ENCODE data around the gene TIMP4.

TIMP4 gene

DNA sequence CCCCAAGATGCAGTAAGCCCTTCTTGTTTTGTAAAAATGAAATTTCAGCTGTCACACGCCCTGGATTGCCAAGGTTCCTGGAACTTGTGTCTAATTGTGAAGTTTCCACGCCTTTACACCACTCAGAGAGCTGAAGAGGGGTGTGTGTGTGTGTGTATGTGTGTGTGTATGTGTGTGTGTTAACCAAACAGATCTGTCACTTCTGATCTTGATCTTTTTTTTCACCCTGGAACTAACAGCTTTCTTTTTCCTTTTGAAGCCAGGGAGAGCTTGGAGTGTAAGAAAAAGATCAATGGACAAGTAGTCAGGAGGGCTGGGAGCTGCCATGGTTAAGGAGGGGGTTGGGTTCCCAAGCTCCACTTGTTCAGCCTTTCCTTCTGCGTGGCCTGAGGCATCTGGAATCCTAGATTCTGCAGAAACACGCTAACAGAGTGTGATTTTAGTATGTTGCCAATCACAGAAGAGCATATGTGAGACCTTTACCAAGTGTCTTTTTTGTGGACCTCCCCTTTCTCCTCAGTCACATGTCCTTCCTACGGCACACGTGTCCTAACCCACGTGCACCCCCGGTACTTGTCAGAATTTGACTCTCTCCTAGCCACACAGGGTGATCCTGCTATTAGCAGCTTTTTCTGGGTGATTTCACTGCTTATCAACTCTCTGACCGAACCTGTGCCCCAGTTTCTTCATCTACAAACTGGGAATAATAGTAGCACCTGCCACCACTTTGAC lies 11.5 kb downstream of the TIMP4 start:
- no peak for DNase-seq (ENCODE audit: low spot score)

DNA sequence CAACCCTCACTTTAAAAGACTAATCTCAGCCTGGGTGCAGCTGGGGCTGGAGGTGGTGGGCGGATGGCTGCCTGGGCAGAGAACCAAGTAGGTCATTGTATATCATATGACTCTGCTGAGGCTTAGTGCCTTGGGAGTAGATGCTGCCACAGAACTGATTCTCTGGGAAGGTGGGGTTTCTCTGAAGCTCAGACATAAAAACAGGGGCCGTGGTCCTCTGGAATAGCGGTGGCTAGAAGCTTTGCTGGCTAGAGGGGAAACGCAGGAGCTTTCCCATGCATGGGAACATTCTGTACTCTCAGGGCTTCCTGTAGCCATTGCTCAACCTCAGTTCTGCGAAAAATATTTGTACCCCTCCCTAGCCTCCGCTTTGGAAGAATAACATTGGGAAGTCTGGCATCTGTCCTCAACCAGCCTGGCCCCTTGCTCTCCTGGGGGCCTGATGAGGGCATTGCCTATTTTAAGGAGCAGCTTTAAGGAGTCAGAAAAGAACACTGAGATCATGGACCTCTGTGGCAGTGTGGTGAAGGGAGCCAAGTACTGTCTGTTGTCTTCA lies 14.7 kb downstream of the TIMP4 start:
- DNase-seq (ENCODE audit: low spot score), result no peak

DNA sequence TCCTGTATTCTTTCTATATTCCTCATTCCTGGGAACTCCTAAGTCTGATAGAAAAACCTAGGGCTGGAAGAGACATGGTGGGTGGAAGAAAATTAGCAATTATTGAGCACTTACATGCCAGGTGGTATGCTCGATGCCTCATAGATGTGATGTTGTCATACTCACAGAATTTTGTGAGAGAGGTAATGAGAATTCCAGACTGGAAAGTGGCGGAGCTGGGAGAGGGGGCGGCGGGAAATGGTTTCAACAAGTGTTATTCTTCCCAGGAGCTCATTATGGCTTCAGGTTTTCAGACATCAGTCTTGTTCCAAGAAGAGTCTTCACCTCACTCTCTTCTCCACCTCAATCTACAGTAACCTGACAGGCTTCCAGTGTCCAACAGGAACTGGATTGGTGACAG lies 16.2 kb downstream of the TIMP4 start:
- DNase-seq (ENCODE audit: low spot score), result no peak

DNA sequence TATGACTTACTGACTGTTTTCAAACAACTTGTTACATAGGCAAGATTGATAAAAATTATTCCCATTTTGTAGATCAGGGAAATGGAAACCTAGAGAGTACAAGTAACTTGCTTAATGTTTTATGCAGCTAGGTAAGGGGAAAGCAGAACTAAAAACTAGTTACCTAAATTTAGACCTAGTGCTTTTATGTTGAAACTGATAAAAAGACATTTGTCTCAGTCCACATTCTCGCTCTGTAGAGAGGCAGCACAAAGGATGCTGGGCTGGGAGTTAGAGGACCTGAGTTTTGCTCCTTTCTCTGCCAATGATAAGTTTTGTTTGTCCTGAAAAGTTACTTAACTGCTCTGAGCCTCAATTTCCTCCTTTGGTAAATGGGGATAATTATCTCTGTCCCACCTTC lies 17.4 kb downstream of the TIMP4 start:
- DNase-seq (ENCODE audit: low spot score), result no peak

DNA sequence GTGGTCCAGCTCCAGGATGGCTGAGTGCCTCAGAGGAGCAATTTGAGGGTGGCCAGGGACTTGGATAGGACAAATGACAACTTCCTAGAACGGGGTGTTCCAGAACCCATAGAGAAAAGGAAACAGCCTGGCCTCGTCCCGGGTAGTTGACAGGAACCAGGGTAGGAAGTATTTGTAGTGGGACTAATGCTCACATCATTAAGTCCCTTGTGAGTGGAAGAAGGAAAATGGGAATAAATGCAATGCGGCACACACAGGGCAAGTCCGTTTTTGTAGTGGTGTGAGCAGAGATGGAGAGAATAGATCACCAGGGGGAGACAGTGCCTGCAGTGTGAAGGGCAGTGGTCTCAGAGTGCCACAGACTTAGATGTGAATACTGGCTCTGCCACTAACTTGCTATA lies 19.6 kb downstream of the TIMP4 start:
- DNase-seq (ENCODE audit: low spot score), result no peak

DNA sequence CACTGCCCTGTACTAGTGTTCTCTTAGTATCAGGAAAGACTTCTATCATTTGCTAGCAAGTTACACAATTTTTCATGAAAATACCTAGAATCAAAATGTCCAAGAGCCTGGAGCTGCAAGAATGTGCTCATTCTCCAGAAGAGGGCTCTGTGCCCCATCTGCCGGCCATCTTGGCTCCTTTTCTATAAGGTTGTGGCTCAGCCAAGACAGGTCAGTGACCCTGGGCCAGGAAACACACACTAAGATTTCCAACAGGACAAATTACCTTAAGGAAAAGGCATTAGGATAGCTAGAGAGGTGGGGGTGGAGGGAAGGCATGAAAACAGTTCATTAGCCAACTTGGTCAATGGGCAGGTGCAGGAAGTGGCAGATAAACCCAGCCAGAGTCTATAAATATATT lies 20.7 kb downstream of the TIMP4 start:
- DNase-seq (ENCODE audit: low spot score), result no peak

DNA sequence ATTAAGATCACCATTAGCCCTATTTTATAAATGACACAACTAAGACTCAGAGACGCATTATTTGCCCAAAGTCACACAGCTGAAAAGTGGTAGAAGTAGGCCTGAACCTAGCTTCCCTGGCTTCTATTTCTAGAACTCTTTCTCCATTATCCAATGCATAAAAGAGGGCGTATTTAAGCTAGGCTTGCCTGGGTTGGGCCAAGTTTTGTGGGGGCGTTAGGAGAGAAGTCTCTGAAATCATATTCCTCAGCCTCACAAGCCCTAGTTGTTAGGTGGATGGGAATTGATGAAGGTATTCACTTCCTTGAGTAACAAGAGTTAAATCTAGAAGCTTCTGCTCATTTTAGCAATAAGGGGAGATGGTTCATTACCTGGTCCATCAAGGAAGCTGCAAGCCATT lies 22.3 kb downstream of the TIMP4 start:
- DNase-seq (ENCODE audit: low spot score), result no peak

DNA sequence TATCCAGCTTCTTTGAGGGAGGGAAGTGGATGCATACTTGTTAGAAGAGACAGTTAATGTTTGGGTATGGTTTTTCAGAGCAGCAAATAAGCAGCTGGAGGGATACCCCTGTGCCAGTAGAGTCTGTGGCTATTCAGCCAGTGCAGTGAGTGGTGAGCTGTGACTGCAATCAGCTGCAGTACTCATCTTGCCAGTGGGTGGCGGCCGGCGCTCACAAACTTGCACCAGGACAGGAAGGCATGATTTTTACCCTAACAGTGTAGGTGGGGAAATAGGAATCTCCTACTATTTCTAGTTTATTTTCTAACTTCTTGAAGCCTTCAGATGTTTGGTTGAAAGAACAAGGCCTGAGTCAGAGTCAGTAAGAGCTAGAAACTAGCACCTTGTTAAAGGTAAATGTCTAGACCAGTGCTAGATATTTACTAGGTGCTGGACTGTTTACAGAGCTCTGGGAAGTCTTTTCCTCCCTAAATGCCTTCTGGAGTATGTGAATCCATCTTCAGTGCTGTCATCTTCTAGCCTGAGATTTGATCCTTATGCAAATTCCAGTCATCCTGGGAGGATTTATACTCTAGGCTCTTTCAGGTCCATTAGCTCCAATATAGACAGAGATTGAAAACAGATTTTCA lies 23.6 kb downstream of the TIMP4 start:
- DNase-seq (ENCODE audit: low spot score), result peak; percentile 45

DNA sequence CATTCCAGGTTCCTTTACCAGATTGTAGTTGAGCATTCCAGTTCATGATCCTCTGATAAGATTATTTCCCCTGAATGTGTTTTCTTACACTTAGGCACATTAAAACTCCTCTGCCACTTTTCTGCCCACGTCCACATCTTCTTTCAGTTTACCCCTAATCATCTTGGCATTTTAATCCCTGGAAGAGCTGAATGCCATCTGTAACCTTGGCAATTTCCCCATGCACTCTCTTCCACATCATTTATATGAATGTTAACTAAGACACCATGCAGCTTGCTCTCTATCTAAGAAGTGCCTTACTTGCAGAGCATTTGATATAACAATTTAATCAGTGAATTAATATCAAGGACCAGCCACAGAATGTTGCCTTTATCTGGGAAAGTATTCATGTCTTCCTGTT lies 25.8 kb downstream of the TIMP4 start:
- DNase-seq (ENCODE audit: low spot score), result no peak

DNA sequence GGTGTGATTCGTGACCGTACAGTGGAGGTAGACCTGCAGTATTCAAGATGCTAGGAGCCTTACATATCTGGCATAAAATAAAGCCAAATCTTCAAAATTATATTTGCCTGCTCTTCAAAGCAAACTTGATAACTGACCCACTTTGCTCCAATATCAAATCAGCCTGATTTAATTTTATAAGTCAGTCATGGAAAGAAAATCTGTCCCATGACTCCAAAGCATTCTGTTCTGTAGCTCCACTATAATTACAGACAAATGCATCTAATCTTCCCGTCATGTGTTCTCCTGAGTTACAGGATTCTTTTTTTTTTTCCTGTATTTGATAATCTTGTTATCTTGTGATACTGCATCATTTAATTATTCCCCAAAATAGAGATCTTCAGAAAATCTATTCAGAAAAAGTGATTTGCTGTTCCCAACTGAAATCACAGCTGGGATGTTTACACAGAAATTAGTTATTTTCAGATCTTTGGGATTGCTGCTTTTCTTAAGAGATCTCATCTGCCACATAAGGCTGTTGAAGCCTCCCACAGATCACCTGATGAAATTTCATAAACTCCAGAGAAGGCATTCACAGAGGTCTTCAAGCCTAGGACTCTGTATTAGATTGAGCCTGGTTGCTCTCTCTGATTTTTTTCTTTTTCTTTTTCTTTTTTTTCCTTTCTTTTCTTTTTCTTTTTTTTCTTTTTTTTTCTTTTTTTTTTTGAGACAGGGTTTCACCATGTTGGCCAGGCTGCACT lies 27.2 kb downstream of the TIMP4 start:
- no peak for DNase-seq (ENCODE audit: low spot score)

DNA sequence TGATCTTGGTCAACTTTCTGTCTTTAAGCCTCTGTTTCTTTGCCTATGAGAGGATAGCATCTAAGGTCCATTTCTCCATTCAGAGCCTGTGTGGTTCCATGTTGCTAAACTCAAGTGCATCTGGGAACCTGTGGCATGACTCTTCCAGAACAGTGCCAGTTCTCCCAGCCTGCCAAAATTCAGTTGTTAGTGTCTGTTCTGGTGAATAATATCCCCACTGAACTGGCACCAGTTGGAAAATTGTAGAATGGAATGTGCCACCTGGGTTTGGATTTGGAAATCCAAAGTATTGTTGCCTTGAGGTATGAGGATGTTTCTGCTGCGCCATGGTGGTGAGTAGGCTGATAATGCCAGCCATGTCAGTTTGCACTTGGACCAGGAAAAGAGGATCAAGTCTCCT lies 31.3 kb downstream of the TIMP4 start:
- DNase-seq (ENCODE audit: low spot score), result no peak

DNA sequence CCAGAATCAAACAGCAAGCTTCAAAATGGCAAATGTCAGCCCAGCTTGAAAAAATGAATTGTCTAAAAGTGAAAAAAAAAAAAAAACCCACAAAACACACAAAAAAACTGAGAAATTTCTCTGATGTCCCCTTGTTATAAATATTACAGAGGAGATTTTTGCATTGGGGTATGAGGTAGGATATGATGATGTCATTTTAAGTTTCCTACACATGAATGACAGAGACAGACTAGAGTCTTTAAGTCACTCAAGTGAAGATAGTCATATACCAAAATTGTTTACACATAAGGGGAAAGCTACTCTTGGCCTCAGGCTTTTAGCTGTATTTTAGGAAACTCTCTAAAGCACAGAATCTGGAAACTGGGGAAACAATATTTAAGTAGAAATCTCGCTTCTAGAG lies 32.9 kb downstream of the TIMP4 start:
- DNase-seq (ENCODE audit: low spot score), result no peak

DNA sequence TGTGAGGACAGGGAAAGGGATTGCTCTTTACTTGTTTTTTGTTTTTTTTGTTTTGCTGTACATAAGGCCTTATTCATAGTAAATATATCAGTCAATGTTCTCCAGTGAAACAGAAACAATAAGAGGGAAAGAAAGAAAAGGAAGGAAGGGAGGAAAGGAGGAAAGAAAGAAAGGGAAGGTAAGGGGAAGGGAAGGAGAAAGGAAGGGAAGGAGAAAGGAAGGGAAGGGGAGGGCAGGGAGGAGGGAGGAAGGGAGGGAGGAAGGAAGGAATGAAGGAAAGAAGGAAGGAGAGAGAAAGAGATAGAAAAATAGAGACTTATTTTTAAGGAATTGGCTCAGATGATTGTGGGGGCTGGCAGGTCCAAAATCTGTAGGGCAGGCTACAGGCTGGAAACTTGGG lies 37.2 kb downstream of the TIMP4 start:
- no peak for DNase-seq (ENCODE audit: low spot score)

DNA sequence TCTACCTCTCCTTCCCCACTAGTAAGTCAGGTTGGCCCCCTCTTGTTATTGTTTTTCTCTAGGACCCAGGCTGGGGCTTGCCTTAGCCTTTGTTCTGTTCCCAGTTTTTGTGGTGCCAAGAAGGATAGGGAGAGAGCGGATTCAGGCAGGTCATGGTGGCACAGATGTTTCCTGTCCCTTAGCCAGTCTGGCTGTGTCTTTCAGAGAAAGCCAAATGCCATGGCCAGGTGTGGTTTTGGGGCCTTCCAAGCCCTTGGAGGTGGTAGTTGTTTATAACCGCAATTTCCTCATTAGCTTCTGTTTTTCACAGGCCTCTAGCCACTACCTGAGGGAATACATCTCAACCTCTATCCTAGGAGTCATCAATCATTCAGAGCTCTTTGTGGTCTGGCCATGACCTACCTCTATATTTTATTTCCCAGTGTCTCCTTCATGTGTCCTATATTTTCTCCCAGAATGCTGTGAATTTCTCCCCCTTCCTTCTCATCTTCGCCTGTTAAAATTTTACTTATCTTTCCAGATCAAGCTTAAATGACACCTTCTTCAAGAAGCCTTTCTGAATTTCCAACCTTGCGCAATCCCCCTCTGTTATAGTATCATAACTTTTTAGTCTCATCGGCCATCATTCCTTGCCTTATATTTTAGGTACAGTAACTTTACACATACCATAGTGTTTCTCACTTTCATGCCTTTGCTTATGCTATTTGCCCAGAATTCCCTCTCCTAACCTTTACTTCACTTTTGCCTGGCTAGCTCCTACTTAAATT lies 38.2 kb downstream of the TIMP4 start:
- no peak for DNase-seq (ENCODE audit: low spot score)

DNA sequence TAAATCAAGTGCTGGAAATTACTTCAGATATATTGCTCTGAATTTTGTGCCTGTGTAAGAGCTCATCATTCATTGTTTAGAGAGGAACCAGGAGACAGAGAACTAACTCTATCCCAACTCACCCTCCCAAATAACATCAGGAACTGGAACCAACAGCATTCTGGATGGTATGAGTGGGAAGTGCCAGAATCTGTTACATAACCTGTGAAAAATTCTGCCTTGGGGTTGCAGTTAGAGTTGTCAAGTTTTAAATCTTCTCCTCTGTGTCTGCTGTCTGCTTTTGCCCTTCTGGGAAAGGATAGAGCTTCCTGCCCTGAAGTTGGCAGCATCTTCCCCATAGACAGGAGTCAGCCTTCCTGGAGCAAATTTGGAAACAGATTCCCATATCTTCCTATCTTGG lies 41.2 kb downstream of the TIMP4 start:
- DNase-seq (ENCODE audit: low spot score), result no peak

DNA sequence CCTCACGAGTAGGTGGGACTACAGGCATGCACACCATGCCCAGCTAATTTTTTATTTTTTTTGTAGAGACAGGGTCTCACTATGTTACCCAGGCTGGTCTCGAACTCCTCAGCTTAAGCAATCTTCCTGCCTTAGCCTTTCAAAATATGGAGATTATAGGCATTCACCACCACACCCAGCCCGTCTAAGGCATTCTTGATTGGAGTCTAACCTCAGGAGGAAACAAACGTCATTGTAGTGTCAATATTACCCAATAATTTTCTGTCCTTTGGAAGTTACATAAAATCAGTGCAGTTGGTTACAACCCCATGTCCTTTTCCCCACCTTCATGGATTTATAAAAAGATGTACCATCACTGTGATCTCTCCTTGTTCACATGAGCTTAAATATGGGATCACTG lies 41.8 kb downstream of the TIMP4 start:
- DNase-seq (ENCODE audit: low spot score), result no peak

DNA sequence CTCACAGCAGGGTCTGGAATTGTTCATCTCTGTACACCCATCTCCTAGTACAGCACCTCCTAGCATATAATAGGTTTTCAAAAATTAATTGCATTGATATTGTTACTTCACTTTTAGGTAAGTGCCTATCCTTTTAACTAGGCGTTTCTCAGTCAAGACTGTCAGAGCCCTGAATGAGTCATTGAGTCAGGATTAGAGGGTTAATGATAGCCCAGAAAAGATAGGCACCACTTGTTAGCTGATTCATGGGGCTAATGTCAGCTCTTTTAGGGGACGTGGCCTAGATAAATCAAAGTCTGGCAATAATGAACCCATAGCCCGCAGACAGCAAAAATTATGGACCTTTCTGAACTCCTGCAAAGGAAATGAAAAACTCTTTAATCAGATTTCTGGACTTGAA lies 42.9 kb downstream of the TIMP4 start:
- DNase-seq (ENCODE audit: low spot score), result no peak

DNA sequence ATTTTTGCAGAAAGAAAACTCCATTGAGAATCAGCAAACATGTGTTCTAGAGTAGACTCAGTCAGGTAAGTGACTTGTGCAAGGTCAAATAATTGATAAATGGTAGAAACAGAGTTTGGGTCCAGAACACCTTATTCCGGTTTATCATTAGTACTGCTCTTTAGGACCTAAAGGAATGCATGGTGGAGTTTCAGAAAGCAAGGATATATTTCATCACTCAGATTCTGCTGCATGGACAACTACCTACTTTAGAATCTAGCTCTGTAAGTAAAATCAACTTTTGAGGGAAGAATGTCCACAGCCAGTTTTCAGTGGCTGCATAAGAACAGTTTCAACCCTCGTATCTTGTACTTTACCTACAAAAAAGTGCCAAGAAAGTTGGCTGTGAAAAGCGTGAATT lies 43.6 kb downstream of the TIMP4 start:
- no peak for DNase-seq (ENCODE audit: low spot score)

DNA sequence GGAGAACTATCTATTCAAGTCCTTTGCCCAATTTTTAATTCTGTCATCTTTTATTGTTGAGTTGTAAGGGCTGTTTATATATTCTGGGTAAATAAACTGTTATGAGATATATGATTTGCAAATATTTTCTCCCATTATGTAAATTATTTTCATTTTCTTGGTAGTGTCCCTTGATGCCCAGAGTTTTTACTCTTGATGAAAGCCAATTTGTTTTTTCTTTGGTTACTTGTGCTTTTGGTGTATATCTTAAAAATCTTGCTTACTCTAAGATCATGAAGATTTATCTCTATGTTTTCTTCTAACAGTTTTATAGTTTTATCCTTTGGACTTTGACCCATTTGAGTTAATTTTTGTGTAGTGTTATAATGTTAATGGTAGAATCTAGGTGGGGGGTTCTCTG lies 44.5 kb downstream of the TIMP4 start:
- no peak for DNase-seq (ENCODE audit: low spot score)

DNA sequence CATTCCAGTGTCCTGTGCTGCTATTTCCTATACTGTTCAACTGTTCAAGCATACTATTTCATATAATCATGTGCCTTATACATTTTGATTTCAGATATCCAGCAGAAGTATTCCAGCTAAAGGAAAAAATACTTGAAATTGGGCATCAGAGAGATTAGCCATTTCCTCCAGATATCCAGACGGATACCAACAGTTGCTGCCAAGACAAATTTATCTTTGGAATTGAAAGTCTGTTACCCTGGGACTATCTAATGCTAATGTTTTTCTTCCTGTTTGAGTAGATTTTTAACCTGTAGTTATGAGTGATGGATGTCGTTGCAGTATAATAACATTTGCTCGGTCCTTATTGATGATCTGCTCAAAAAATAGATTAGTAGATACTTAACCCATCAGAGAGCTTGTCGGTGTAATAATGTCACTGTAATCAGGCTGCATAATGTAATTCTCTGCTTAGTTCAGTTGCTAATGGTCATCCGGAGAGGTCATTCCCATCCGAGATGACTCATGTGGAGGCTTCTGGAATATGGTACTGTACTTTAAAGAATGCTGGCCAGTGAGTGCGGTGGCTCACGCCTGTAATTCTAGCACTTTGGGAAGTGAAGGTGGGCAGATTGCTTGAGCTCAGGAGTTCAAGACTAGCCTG lies 51.5 kb downstream of the TIMP4 start:
- no peak for DNase-seq (ENCODE audit: low spot score)

All from CD4-positive, alpha-beta T cell treated with Interleukin-15 for 4 hours (primary cell).